ENCODE measurements around the gene TCHP. TPM values are rescaled to one million over a fixed set of nuclear protein-coding genes. Genes with fewer than 3 reads are reported as not detected.

Gene TCHP
- total and polyA plus RNA-seq, 2 of the 13 experiments (the other 11 are each of a cell fraction or from before 2014, with no cell fraction given): 6.7 to 12.2 TPM

GRCh38 chr12:109899783-109900751, at the start of gene TCHP (continued):
- TF ChIP-seq FIP1L1 (IDR thresholded peaks at IDR 0.05; ENCODE audit: borderline replicate concordance, insufficient read depth, low read depth, low read length) (no peak), ARNTL (CRISPR knock-in tag; IDR thresholded peaks at IDR 0.05) (peak; percentile 46; the same call in 1 of the 2 replicates), FOSL1 (CRISPR knock-in tag; IDR thresholded peaks at IDR 0.05; ENCODE audit: borderline replicate concordance) (no peak), PHF21A (CRISPR knock-in tag; IDR thresholded peaks at IDR 0.05) (peak; percentile 74), ZNF784 (CRISPR knock-in tag; IDR thresholded peaks at IDR 0.05; ENCODE audit: borderline replicate concordance) (0 out of 2 replicates have a peak, but pooled peaks have one; percentile 27), MXD3 (CRISPR knock-in tag; IDR thresholded peaks at IDR 0.05) (peak; percentile 57; the same call in 1 of the 2 replicates), ZNF878 (CRISPR knock-in tag; IDR thresholded peaks at IDR 0.05) (0 out of 2 replicates have a peak, but pooled peaks have one; percentile 27), ZBTB2 (CRISPR knock-in tag; IDR thresholded peaks at IDR 0.05; ENCODE audit: low read depth) (peak; percentile 82), SMAD3 (CRISPR knock-in tag; IDR thresholded peaks at IDR 0.05) (peak; percentile 53; the same call in 1 of the 2 replicates), ARNT (IDR thresholded peaks at IDR 0.05) (no peak), ZNF546 (CRISPR knock-in tag; conservative IDR thresholded peaks at IDR 0.05) (no peak), TERF1 (CRISPR knock-in tag; IDR thresholded peaks at IDR 0.05) (no peak), ZNF501 (CRISPR knock-in tag; IDR thresholded peaks at IDR 0.05) (peak; percentile 67), NR2F1 (CRISPR knock-in tag; IDR thresholded peaks at IDR 0.05) (no peak), GMEB1 (CRISPR knock-in tag; IDR thresholded peaks at IDR 0.05; ENCODE audit: borderline replicate concordance) (peak; percentile 75), ZNF296 (CRISPR knock-in tag; conservative IDR thresholded peaks at IDR 0.05) (no peak; the same call in 1 of the 2 replicates), ZZZ3 (CRISPR knock-in tag; IDR thresholded peaks at IDR 0.05; ENCODE audit: borderline replicate concordance) (peak; percentile 70; the same call in 1 of the 2 replicates), RNF2 (conservative IDR thresholded peaks at IDR 0.05; ENCODE audit: low read depth) (peak; percentile 47; the same call in 1 of the 2 replicates), DMAP1 (CRISPR knock-in tag; IDR thresholded peaks at IDR 0.05) (peak; percentile 82), ZNF639 (CRISPR knock-in tag; conservative IDR thresholded peaks at IDR 0.05) (0 out of 2 replicates have a peak, but pooled peaks have one; percentile 25), RXRB (CRISPR knock-in tag; IDR thresholded peaks at IDR 0.05; ENCODE audit: borderline replicate concordance) (peak; percentile 50; the same call in 1 of the 2 replicates)

Data from HepG2 (cell line).